ENCODE measurements around the gene IKZF4.
"Not testable (repeated sequence)": the region's sequence is repeated elsewhere in the genome, so short reads cannot be mapped to it uniquely, and the experiment has no call there.

Gene IKZF4

GRCh38 chr12:56020423-56021184 is at the start of gene IKZF4:
TSS of gene IKZF4 (plus strand) at chr12:56021043. CDS start at chr12:56021494, 451 bp downstream.
- peak within 1 kb of the TSS; percentile 33 for H3K4me3 ChIP-seq (ENCODE audit: low read depth, low read length)

GRCh38 chr12:55972042-55972441 is 48.8 kb upstream of the IKZF4 start:
- no peak overlapping the region for H3K4me3 ChIP-seq (ENCODE audit: low read depth, low read length)

- H3K4me3 ChIP-seq (ENCODE audit: low read depth, low read length), result no peak overlapping the region
Observed at GRCh38 chr12:55972456-55972855, 48.4 kb upstream of the IKZF4 start.

- peak overlapping the region; percentile 2 for H3K4me3 ChIP-seq (ENCODE audit: low read depth, low read length)
Observed at GRCh38 chr12:55972911-55973598, 47.8 kb upstream of the IKZF4 start.

GRCh38 chr12:55973599-55974307 is 47.1 kb upstream of the IKZF4 start, which contains the start of gene RAB5B:
TSS of gene RAB5B (plus strand) at chr12:55974078. CDS start at chr12:55986961, 12,883 bp downstream.
- peak within 1 kb of the TSS; percentile 81 for H3K4me3 ChIP-seq (ENCODE audit: low read depth, low read length)

GRCh38 chr12:55974308-55974730 is 46.5 kb upstream of the IKZF4 start:
- peak overlapping the region; percentile 81 for H3K4me3 ChIP-seq (ENCODE audit: low read depth, low read length)

- H3K4me3 ChIP-seq (ENCODE audit: low read depth, low read length), result no peak overlapping the region
Observed at GRCh38 chr12:55978393-55978792, 42.5 kb upstream of the IKZF4 start.

GRCh38 chr12:55979069-55979468 is 41.8 kb upstream of the IKZF4 start:
- no peak overlapping the region for H3K4me3 ChIP-seq (ENCODE audit: low read depth, low read length)

GRCh38 chr12:55981882-55982281 is 39.0 kb upstream of the IKZF4 start:
- H3K4me3 ChIP-seq (ENCODE audit: low read depth, low read length), result not testable (repeated sequence)

GRCh38 chr12:55982319-55982936 is 38.4 kb upstream of the IKZF4 start:
- H3K4me3 ChIP-seq (ENCODE audit: low read depth, low read length), result no peak overlapping the region

GRCh38 chr12:55983232-55983842 is 37.5 kb upstream of the IKZF4 start:
- H3K4me3 ChIP-seq (ENCODE audit: low read depth, low read length), result no peak overlapping the region

- H3K4me3 ChIP-seq (ENCODE audit: low read depth, low read length), result no peak overlapping the region
Observed at GRCh38 chr12:55984861-55985260, 36.0 kb upstream of the IKZF4 start.

- H3K4me3 ChIP-seq (ENCODE audit: low read depth, low read length), result no peak overlapping the region
Observed at GRCh38 chr12:55985341-55985740, 35.5 kb upstream of the IKZF4 start.

- H3K4me3 ChIP-seq (ENCODE audit: low read depth, low read length), result not testable (repeated sequence)
Observed at GRCh38 chr12:55985976-55986375, 34.9 kb upstream of the IKZF4 start.

GRCh38 chr12:55991110-55991509 is 29.7 kb upstream of the IKZF4 start:
- no peak overlapping the region for H3K4me3 ChIP-seq (ENCODE audit: low read depth, low read length)

- H3K4me3 ChIP-seq (ENCODE audit: low read depth, low read length), result no peak overlapping the region
Observed at GRCh38 chr12:55993230-55993853, 27.5 kb upstream of the IKZF4 start.

GRCh38 chr12:55995366-55995765 is 25.5 kb upstream of the IKZF4 start:
- no peak overlapping the region for H3K4me3 ChIP-seq (ENCODE audit: low read depth, low read length)

- peak overlapping the region; percentile 8 for H3K4me3 ChIP-seq (ENCODE audit: low read depth, low read length)
Observed at GRCh38 chr12:55996201-55996714, 24.6 kb upstream of the IKZF4 start.

GRCh38 chr12:55996715-55997534 is 23.9 kb upstream of the IKZF4 start, which contains the start of gene SUOX:
TSS of gene SUOX (plus strand) at chr12:55997276. CDS start at chr12:56002222, 4,946 bp downstream.
- H3K4me3 ChIP-seq (ENCODE audit: low read depth, low read length), result peak within 1 kb of the TSS; percentile 97
